Keratinocyte (primary cell): ENCODE data around the gene TMEM19. TPM values are rescaled to one million over a fixed set of nuclear protein-coding genes. Genes with fewer than 3 reads are reported as not detected.

Experiments used
- DNase-seq: peaks from one replicate; pipeline ENCODE4 v3.0.0-alpha.2; 2011; ENCODE audit warnings: low read depth, missing footprints, low spot score
- FAIRE-seq: peaks from 2 replicates; lab custom pipeline; 2011; peaks lifted over from hg19 to GRCh38; lab: Jason Lieb, UNC
- H2AFZ ChIP-seq: 2 replicates; pipeline ENCODE4 v1.6.0; 2012; ENCODE audit warnings: low read length, control low read depth, inconsistent platforms; ENCODE audit not compliant: control insufficient read depth
- H3K27ac ChIP-seq: 2 replicates; pipeline ENCODE4 v1.5.1; 2011; ENCODE audit warnings: low read length; ENCODE audit not compliant: control insufficient read depth, insufficient read depth
- H3K27me3 ChIP-seq: 3 replicates; pipeline ENCODE4 v1.6.0; 2011; ENCODE audit warnings: low read length; ENCODE audit not compliant: control insufficient read depth, insufficient read depth; ENCODE audit errors: extremely low read depth
- H3K36me3 ChIP-seq, 2 experiments: 2 replicates in 1 of 2; 3 replicates in 1 of 2; pipeline ENCODE4 v1.5.1; 2011; ENCODE audit warnings: low read length in 2 of 2, mild to moderate bottlenecking in 1 of 2; ENCODE audit not compliant: control insufficient read depth in 2 of 2, insufficient read depth in 2 of 2; ENCODE audit errors: extremely low read depth in 1 of 2
- H3K4me1 ChIP-seq: 3 replicates; pipeline ENCODE4 v1.5.1; 2011; ENCODE audit warnings: low read length; ENCODE audit not compliant: control insufficient read depth, insufficient read depth; ENCODE audit errors: extremely low read depth
- H3K4me2 ChIP-seq: 3 replicates; pipeline ENCODE4 v1.6.0; 2011; ENCODE audit warnings: low read depth, low read length; ENCODE audit not compliant: control insufficient read depth, insufficient read depth; ENCODE audit errors: extremely low read depth
- H3K4me3 ChIP-seq, 3 experiments: fragments of 200-600 bp in 1 of 3; sonication (generic) in 1 of 3; 2 replicates in 2 of 3; 3 replicates in 1 of 3; pipeline ENCODE4 v1.5.1; 2011 to 2016; ENCODE audit warnings: low read length in 3 of 3, mild to moderate bottlenecking in 3 of 3, control low read depth in 2 of 3, inconsistent platforms in 1 of 3, low read depth in 1 of 3, mixed read lengths in 1 of 3, mixed run types in 1 of 3, moderate library complexity in 1 of 3; ENCODE audit not compliant: control insufficient read depth in 2 of 3, insufficient read depth in 2 of 3; ENCODE audit errors: extremely low read depth in 1 of 3
- H3K79me2 ChIP-seq: 2 replicates; pipeline ENCODE4 v1.6.0; 2012; ENCODE audit warnings: low read length; ENCODE audit not compliant: control insufficient read depth, insufficient read depth
- H3K9ac ChIP-seq: 3 replicates; pipeline ENCODE4 v1.6.0; 2011; ENCODE audit warnings: low read length; ENCODE audit not compliant: control insufficient read depth, insufficient read depth; ENCODE audit errors: extremely low read depth
- H3K9me1 ChIP-seq: 3 replicates; pipeline ENCODE4 v1.6.0; 2011; ENCODE audit warnings: low read length; ENCODE audit not compliant: control insufficient read depth, insufficient read depth; ENCODE audit errors: extremely low read depth
- H3K9me3 ChIP-seq: 2 replicates; pipeline ENCODE4 v1.5.1; 2012; ENCODE audit warnings: low read depth, low read length; ENCODE audit not compliant: control insufficient read depth
- H4K20me1 ChIP-seq: 3 replicates; pipeline ENCODE4 v1.6.0; 2011; ENCODE audit warnings: low read length; ENCODE audit not compliant: control insufficient read depth, insufficient read depth; ENCODE audit errors: extremely low read depth
- CTCF ChIP-seq, 3 experiments: IDR thresholded peaks in 1 of 3; conservative IDR thresholded peaks in 1 of 3; optimal IDR thresholded peaks in 1 of 3; 2 replicates in 2 of 3; 3 replicates in 1 of 3; pipeline versions ENCODE3 to v1.5.1; 2011; ENCODE audit warnings: low read length in 3 of 3, mild to moderate bottlenecking in 3 of 3, moderate library complexity in 2 of 3, control low read depth in 1 of 3, inconsistent platforms in 1 of 3; ENCODE audit not compliant: insufficient read depth in 2 of 3; ENCODE audit errors: extremely low read depth in 1 of 3
- EZH2 ChIP-seq: IDR thresholded peaks from one replicate; pipeline ENCODE4 v1.6.1; 2012; ENCODE audit warnings: inconsistent platforms, mild to moderate bottlenecking, low read length, moderate library complexity
- dilution Hi-C: fragments of 300-500 bp; cut with MboI; formaldehyde crosslinking; loops from one replicate; pipeline ENCODE4 v1.7.0; 2020; ENCODE audit warnings: low sequenced_read_pairs; ENCODE audit not compliant: extremely low pct_ligation_motif_present
- polyA plus RNA-seq, 5 experiments: library from polyadenylated mRNA; depleted of rRNA in 3 of 5; stranded (reverse) in 3 of 5; stranded (forward) in 1 of 5; unstranded in 1 of 5; fragments of >200 nt; gene quantifications; 1 replicate in 1 of 5; 2 replicates in 3 of 5; 3 replicates in 1 of 5; pipeline versions ENCODE4 v1.2.1 to v1.2.3, GENCODE V29; 2011 to 2012; ENCODE audit warnings: missing spikeins in 2 of 5, low read depth in 1 of 5, low replicate concordance in 1 of 5

TMEM19 gene
- polyA plus RNA-seq, 1 donor (not counting 4 experiments of a cell fraction or from before 2014, with no cell fraction given): 38.8 TPM

DNA sequence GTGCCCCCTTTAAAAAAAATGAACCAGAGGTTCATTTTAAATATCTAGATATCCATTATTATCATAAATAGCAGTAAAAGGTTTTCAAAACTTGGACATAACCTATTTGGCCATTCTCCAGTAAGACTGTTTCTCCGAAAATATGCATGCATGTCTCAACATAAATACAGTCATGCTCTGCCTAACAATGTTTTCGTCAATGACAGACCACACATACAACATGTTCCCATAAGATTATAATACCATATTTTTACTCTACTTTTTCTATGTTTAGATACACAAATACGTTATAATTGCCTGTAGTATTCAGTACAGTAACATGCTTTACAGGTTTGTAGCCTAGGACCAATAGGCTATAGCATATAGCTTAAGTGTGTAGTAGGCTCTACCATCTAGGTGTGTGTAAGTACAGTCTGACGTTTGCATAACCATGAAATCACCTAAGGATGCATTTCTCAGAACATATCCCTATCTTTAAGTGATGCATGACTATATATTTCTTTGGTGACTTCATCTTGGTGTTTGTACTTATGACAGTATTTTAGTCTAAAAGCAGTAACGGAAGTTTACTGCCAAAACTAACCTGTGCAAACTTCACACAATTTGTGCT lies 3.2 kb downstream of the TMEM19 start:
- H4K20me1 ChIP-seq: no peaks in the 10 kb centered on the region
- FAIRE-seq (no peak), DNase-seq (no peak)
- H2AFZ ChIP-seq: peak overlapping the region; percentile 14
- H3K9me3 ChIP-seq: no peaks in the 10 kb centered on the region
- TF ChIP-seq EZH2 (no peak), CTCF (optimal IDR thresholded peaks at IDR 0.05 in 1 of 3, IDR thresholded peaks at IDR 0.05 in 1 of 3, conservative IDR thresholded peaks at IDR 0.05 in 1 of 3; ENCODE audit: extremely low read depth in 1 of 3, insufficient read depth in 2 of 3, low read length in 3 of 3) (no peak)
- H3K4me1 ChIP-seq: peaks cover 36% of the 10 kb centered on the region
- no peaks in the 10 kb centered on the region for H3K27me3 ChIP-seq
- H3K4me3 ChIP-seq: peak overlapping the region in 2 of 3 experiments; percentile 43 to 54
- peak overlapping the region; percentile 48 for H3K27ac ChIP-seq
- H3K9me1 ChIP-seq: no peaks in the 10 kb centered on the region
- H3K4me2 ChIP-seq: peak overlapping the region; percentile 69
- dilution Hi-C loops: no loop called here
- peak overlapping the region; percentile 6 for H3K9ac ChIP-seq
- H3K36me3 ChIP-seq: no peaks in the 10 kb centered on the region
- peaks cover 2% of the 10 kb centered on the region for H3K79me2 ChIP-seq

- Histone ChIP-seq H3K27ac (no peak overlapping the region), H3K79me2 (peaks cover 2% of the 10 kb centered on the region), H3K9me3 (no peaks in the 10 kb centered on the region), H3K9me1 (no peaks in the 10 kb centered on the region), H3K9ac (no peak overlapping the region), H3K27me3 (no peaks in the 10 kb centered on the region), H3K4me2 (no peak overlapping the region), H3K36me3 (no peaks in the 10 kb centered on the region), H4K20me1 (no peaks in the 10 kb centered on the region), H2AFZ (no peak overlapping the region), H3K4me3 (no peak overlapping the region), H3K4me1 (peaks cover 46% of the 10 kb centered on the region)
- FAIRE-seq (no peak), DNase-seq (no peak)
- TF ChIP-seq CTCF (optimal IDR thresholded peaks at IDR 0.05 in 1 of 3, IDR thresholded peaks at IDR 0.05 in 1 of 3, conservative IDR thresholded peaks at IDR 0.05 in 1 of 3; ENCODE audit: extremely low read depth in 1 of 3, insufficient read depth in 2 of 3, low read length in 3 of 3) (no peak), EZH2 (no peak)
- dilution Hi-C loops: no loop called here
Observed at GRCh38 chr12:71691504-71692129, 5.7 kb downstream of the TMEM19 start.
